Vagina (tissue), 2 donors: ENCODE measurements around the gene MARK3. TPM values are rescaled to one million over a fixed set of nuclear protein-coding genes. Genes with fewer than 3 reads are reported as not detected.
A peak's percentile ranks its signal among the peaks of the same experiment; 100 is the strongest.

Experiments used
- DNase-seq, 2 donors: peaks; one replicate each; pipeline ENCODE4 v3.0.0-alpha.2; 2017; ENCODE audit errors: extremely low spot score in 2 of 2
- H3K27ac ChIP-seq: fragments of 200-600 bp; sonication (generic); one replicate; pipeline ENCODE4 v1.5.1; 2019
- H3K27me3 ChIP-seq: fragments of 200-600 bp; sonication (generic); one replicate; pipeline ENCODE4 v1.5.1; 2019
- H3K36me3 ChIP-seq, 2 donors: fragments of 200-600 bp; sonication (generic); one replicate each; pipeline ENCODE4 v1.5.1; 2017 to 2019
- H3K4me1 ChIP-seq: fragments of 200-600 bp; sonication (generic); one replicate; pipeline ENCODE4 v1.5.1; 2019
- H3K4me3 ChIP-seq, 2 donors: fragments of 200-600 bp; sonication (generic); 1 replicate in 1 of 2; 2 replicates in 1 of 2; pipeline ENCODE4 v1.5.1; 2016 to 2019
- H3K9me3 ChIP-seq: fragments of 200-600 bp; sonication (generic); one replicate; pipeline ENCODE4 v1.5.1; 2019
- CTCF ChIP-seq, 3 experiments: fragments of 450-650 bp in 2 of 3; fragments of 200-600 bp in 1 of 3; sonication (generic) in 1 of 3; IDR thresholded peaks; one replicate each; pipeline ENCODE4 v1.5.1; 2017 to 2019; ENCODE audit warnings: antibody characterized with exemption in 3 of 3, mild to moderate bottlenecking in 2 of 3, moderate library complexity in 2 of 3
- POLR2A ChIP-seq, 2 donors: fragments of 450-650 bp; IDR thresholded peaks; one replicate each; pipeline ENCODE4 v1.6.1; 2017; ENCODE audit warnings: antibody characterized with exemption in 2 of 2, mild to moderate bottlenecking in 2 of 2, moderate library complexity in 2 of 2
- POLR2AphosphoS5 ChIP-seq, 2 donors: sonication (generic); formaldehyde crosslinking; IDR thresholded peaks; one replicate each; pipeline ENCODE4 v1.9.0; 2017; ENCODE audit warnings: antibody characterized with exemption in 2 of 2, mild to moderate bottlenecking in 2 of 2, low read depth in 1 of 2; ENCODE audit not compliant: insufficient read depth in 1 of 2
- intact Hi-C: fragments of 100-400 bp; cut with DNase I; formaldehyde crosslinking; loops from one replicate; pipeline ENCODE4 v1.15.1; 2023
- total RNA-seq: library from RNA; depleted of rRNA; stranded (reverse); fragments of >200 nt; gene quantifications from one replicate; pipeline ENCODE4 v1.2.3, GENCODE V29; 2016

MARK3 gene
- total RNA-seq, 1 donor from 2014 or later = 77.6 TPM

GRCh38 chr14:103374121-103374520 is 11.1 kb upstream of the MARK3 start:
- Histone ChIP-seq H3K27ac (no peak overlapping the region), H3K4me3 (no peak overlapping the region), H3K4me1 (no peaks in the 10 kb centered on the region), H3K27me3 (no peaks in the 10 kb centered on the region), H3K9me3 (no peaks in the 10 kb centered on the region), H3K36me3 (no peaks in the 10 kb centered on the region)
- intact Hi-C loops = no loop called here
- no peak for DNase-seq
- no peak for TF ChIP-seq CTCF (IDR thresholded peaks at IDR 0.05)
- no peak for TF ChIP-seq POLR2A (IDR thresholded peaks at IDR 0.05)
- TF ChIP-seq POLR2AphosphoS5 (IDR thresholded peaks at IDR 0.05; ENCODE audit: insufficient read depth in 1 of 2, low read depth in 1 of 2) = no peak

- H3K9me3 ChIP-seq = no peaks in the 10 kb centered on the region
- no peak for TF ChIP-seq CTCF (IDR thresholded peaks at IDR 0.05)
- TF ChIP-seq POLR2A (IDR thresholded peaks at IDR 0.05) = no peak
- no peak for TF ChIP-seq POLR2AphosphoS5 (IDR thresholded peaks at IDR 0.05; ENCODE audit: insufficient read depth in 1 of 2, low read depth in 1 of 2)
- no peaks in the 10 kb centered on the region for H3K4me1 ChIP-seq
- H3K27me3 ChIP-seq = no peaks in the 10 kb centered on the region
- intact Hi-C loops = no loop called here
- H3K36me3 ChIP-seq = no peaks in the 10 kb centered on the region
- H3K4me3 ChIP-seq = no peak overlapping the region
- H3K27ac ChIP-seq = no peak overlapping the region
- DNase-seq = no peak
These were observed 7.6 kb upstream of the MARK3 start for GRCh38 chr14:103377522-103378037.

GRCh38 chr14:103378038-103378854 is 7.0 kb upstream of the MARK3 start:
- H3K4me3 ChIP-seq = no peak overlapping the region
- no peak for TF ChIP-seq POLR2AphosphoS5 (IDR thresholded peaks at IDR 0.05; ENCODE audit: insufficient read depth in 1 of 2, low read depth in 1 of 2)
- TF ChIP-seq CTCF (IDR thresholded peaks at IDR 0.05) = no peak
- TF ChIP-seq POLR2A (IDR thresholded peaks at IDR 0.05) = no peak
- H3K4me1 ChIP-seq = no peaks in the 10 kb centered on the region
- H3K9me3 ChIP-seq = no peaks in the 10 kb centered on the region
- no peak overlapping the region for H3K27ac ChIP-seq
- no peaks in the 10 kb centered on the region for H3K36me3 ChIP-seq
- DNase-seq = no peak
- H3K27me3 ChIP-seq = no peaks in the 10 kb centered on the region
- intact Hi-C loops = no loop called here

- peaks cover 7% of the 10 kb centered on the region for H3K4me1 ChIP-seq
- H3K9me3 ChIP-seq = no peaks in the 10 kb centered on the region
- H3K4me3 ChIP-seq = no peak overlapping the region
- H3K27me3 ChIP-seq = no peaks in the 10 kb centered on the region
- DNase-seq = no peak
- intact Hi-C loops = no loop called here
- TF ChIP-seq CTCF (IDR thresholded peaks at IDR 0.05) (no peak), POLR2AphosphoS5 (IDR thresholded peaks at IDR 0.05; ENCODE audit: insufficient read depth in 1 of 2, low read depth in 1 of 2) (peak in 1 of 2 donors; percentile 34), POLR2A (IDR thresholded peaks at IDR 0.05) (no peak)
- no peaks in the 10 kb centered on the region for H3K36me3 ChIP-seq
- H3K27ac ChIP-seq = no peak overlapping the region
These were observed 4.4 kb upstream of the MARK3 start for GRCh38 chr14:103380719-103381377.
